ENCODE data around the gene CFAP97D1.
"Not testable (repeated sequence)": the region's sequence is repeated elsewhere in the genome, so short reads cannot be mapped to it uniquely, and the experiment has no call there.

The CFAP97D1 gene

GRCh38 chr17:43768943-43769342 lies 11.3 kb upstream of the CFAP97D1 start:
- no peak for DNase-seq

- DNase-seq, result no peak
These were observed 10.8 kb upstream of the CFAP97D1 start for GRCh38 chr17:43769426-43769825.

- DNase-seq, result no peak
These were observed 10.4 kb upstream of the CFAP97D1 start for GRCh38 chr17:43769859-43770258.

- no peak for DNase-seq
These were observed 9.3 kb upstream of the CFAP97D1 start for GRCh38 chr17:43770957-43771356.

- DNase-seq, result no peak
These were observed 8.8 kb upstream of the CFAP97D1 start for GRCh38 chr17:43771463-43771862.

- DNase-seq, result no peak
These were observed 7.2 kb upstream of the CFAP97D1 start for GRCh38 chr17:43772877-43773648.

- no peak for DNase-seq
These were observed 5.7 kb upstream of the CFAP97D1 start for GRCh38 chr17:43774304-43775250.

GRCh38 chr17:43778337-43779144 lies 1.7 kb upstream of the CFAP97D1 start, which contains the start of gene DUSP3:
DUSP3 (minus strand) TSS chr17:43778977; CDS start chr17:43778924, 53 bp downstream.
- peak; percentile 85 for DNase-seq

GRCh38 chr17:43779145-43780125 lies 800 bp upstream of the CFAP97D1 start:
- DNase-seq, result peak; percentile 29

GRCh38 chr17:43782913-43783680 lies 2.9 kb downstream of the CFAP97D1 start:
- DNase-seq, result no peak

- no peak for DNase-seq
These were observed 3.8 kb downstream of the CFAP97D1 start for GRCh38 chr17:43784068-43784467.

- DNase-seq, result no peak
These were observed 4.4 kb downstream of the CFAP97D1 start for GRCh38 chr17:43784628-43785101.

- DNase-seq, result no peak
These were observed 7.5 kb downstream of the CFAP97D1 start for GRCh38 chr17:43787728-43788127.

GRCh38 chr17:43788540-43788939 lies 8.3 kb downstream of the CFAP97D1 start:
- DNase-seq, result no peak

- DNase-seq, result no peak
These were observed 9.2 kb downstream of the CFAP97D1 start for GRCh38 chr17:43789482-43789881.

- DNase-seq, result no peak
These were observed 10.2 kb downstream of the CFAP97D1 start for GRCh38 chr17:43790311-43790940.

- DNase-seq, result peak; percentile 19
These were observed 11.4 kb downstream of the CFAP97D1 start for GRCh38 chr17:43791589-43791988.

GRCh38 chr17:43792668-43793067 lies 12.4 kb downstream of the CFAP97D1 start:
- not testable (repeated sequence) for DNase-seq

GRCh38 chr17:43798024-43798423 lies 17.8 kb downstream of the CFAP97D1 start:
- not testable (repeated sequence) for DNase-seq

GRCh38 chr17:43799047-43799446 lies 18.8 kb downstream of the CFAP97D1 start:
- no peak for DNase-seq

Measured in NCI-H510A (cell line).